ENCODE measurements around the gene TBC1D2.
A peak's percentile ranks its signal among the peaks of the same experiment; 100 is the strongest.

The TBC1D2 gene

DNA sequence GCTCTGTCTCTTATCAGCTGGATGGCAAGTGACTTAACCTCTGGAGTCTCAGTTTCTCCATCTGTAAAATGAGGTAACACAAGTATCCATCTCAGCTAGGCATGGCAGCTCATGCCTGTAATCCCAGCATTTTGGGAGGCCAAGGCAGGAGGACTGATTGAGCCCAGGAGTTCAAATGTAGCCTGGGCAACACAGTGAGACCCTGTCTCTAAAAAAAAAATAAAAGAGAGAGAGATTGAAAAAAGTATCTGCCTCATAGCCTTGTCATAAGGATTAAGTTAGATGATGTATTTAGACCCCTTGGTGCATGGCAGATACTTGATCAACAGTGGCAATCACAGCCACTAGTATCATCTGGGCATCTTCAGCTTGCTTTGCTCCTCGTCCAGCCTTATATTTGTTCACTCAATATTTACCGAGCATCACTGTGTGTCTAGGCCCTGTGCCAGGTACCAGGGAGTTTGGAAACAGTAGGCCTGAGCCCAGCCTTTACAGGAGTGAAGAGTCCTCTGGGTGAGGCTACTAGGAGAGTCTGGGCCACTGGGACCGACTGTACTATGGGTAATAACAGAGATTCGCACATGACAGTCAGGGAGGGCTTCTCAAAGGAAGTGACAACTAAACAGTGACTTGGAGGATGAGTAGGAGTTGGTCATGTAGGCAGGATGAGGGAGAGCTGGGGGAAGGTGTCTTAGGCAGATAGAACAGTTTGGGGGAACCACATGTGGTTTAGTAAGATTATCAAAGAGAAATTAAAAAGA lies 97.2 kb downstream of the TBC1D2 start:
- Histone ChIP-seq H3K4me3 (ENCODE audit: low read depth in 1 of 2, low read length in 2 of 2) (no peak overlapping the region), H3K4me1 (ENCODE audit: insufficient read depth, low read length) (no peaks in the 10 kb centered on the region), H3K4me2 (ENCODE audit: insufficient read depth, low read length) (no peak overlapping the region), H3K9ac (ENCODE audit: low read depth, low read length) (no peak overlapping the region), H2AFZ (ENCODE audit: low read depth, low read length) (no peak overlapping the region), H4K20me1 (ENCODE audit: insufficient read depth, low read length) (no peaks in the 10 kb centered on the region; the same call in 1 of the 2 replicates), H3K79me2 (ENCODE audit: insufficient read depth, low read length) (no peaks in the 10 kb centered on the region), H3K36me3 (ENCODE audit: insufficient read depth, low read length) (no peaks in the 10 kb centered on the region), H3K27ac (ENCODE audit: low read length) (no peak overlapping the region), H3K27me3 (ENCODE audit: insufficient read depth, low read length, poor library complexity) (no peaks in the 10 kb centered on the region), H3K9me3 (ENCODE audit: insufficient read depth, low read length, severe bottlenecking) (no peaks in the 10 kb centered on the region)
- DNase-seq: no peak
- TF ChIP-seq CTCF (IDR thresholded peaks at IDR 0.05; ENCODE audit: borderline replicate concordance, extremely low read depth, low read length, poor library complexity, severe bottlenecking): no peak
- TF ChIP-seq EZH2 (IDR thresholded peaks at IDR 0.05; ENCODE audit: borderline replicate concordance, low read depth, low read length, severe bottlenecking): no peak
- ATAC-seq (ENCODE audit: insufficient read depth, low read depth): peak; percentile 33; the same call in 1 of the 3 replicates

- Histone ChIP-seq H3K9me3 (ENCODE audit: insufficient read depth, low read length, severe bottlenecking) (no peaks in the 10 kb centered on the region), H3K79me2 (ENCODE audit: insufficient read depth, low read length) (no peaks in the 10 kb centered on the region), H3K4me3 (ENCODE audit: low read depth in 1 of 2, low read length in 2 of 2) (no peak overlapping the region), H3K4me1 (ENCODE audit: insufficient read depth, low read length) (no peaks in the 10 kb centered on the region), H2AFZ (ENCODE audit: low read depth, low read length) (no peak overlapping the region), H3K27me3 (ENCODE audit: insufficient read depth, low read length, poor library complexity) (no peaks in the 10 kb centered on the region), H3K4me2 (ENCODE audit: insufficient read depth, low read length) (no peak overlapping the region), H3K36me3 (ENCODE audit: insufficient read depth, low read length) (no peaks in the 10 kb centered on the region), H4K20me1 (ENCODE audit: insufficient read depth, low read length) (no peaks in the 10 kb centered on the region; the same call in 1 of the 2 replicates), H3K27ac (ENCODE audit: low read length) (no peak overlapping the region), H3K9ac (ENCODE audit: low read depth, low read length) (no peak overlapping the region)
- DNase-seq (no peak), ATAC-seq (ENCODE audit: insufficient read depth, low read depth) (no peak)
- TF ChIP-seq CTCF (IDR thresholded peaks at IDR 0.05; ENCODE audit: borderline replicate concordance, extremely low read depth, low read length, poor library complexity, severe bottlenecking) (no peak), EZH2 (IDR thresholded peaks at IDR 0.05; ENCODE audit: borderline replicate concordance, low read depth, low read length, severe bottlenecking) (no peak)
Measured at GRCh38 chr9:98157372-98157771, 98.1 kb downstream of the TBC1D2 start.

DNA sequence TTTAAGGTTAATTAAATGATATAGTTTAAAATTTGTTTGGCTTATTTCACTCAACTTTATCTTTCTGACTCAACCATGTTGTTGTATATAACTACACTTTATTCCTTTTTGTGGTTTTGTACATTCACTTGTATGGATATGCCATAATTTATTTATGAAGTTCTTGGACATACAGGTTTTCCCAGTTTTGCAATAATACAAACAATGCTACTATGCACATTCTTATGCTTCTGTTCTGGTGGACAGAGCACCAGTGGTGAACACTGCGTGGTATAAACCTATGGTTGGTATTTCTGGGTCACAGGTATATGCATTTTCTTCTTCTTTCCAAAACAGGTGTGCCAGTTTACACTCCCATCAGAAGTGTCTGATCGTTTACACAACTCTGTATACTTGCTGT lies 100.8 kb downstream of the TBC1D2 start:
- no peak overlapping the region for H3K4me2 ChIP-seq (ENCODE audit: insufficient read depth, low read length)

More for the DNA sequence above, 100.8 kb downstream of the TBC1D2 start:
- no peak overlapping the region for H2AFZ ChIP-seq (ENCODE audit: low read depth, low read length)
- no peak for DNase-seq
- ATAC-seq (ENCODE audit: insufficient read depth, low read depth): no peak
- no peak overlapping the region for H3K27ac ChIP-seq (ENCODE audit: low read length)
- no peaks in the 10 kb centered on the region; the same call in 1 of the 2 replicates for H4K20me1 ChIP-seq (ENCODE audit: insufficient read depth, low read length)
- H3K27me3 ChIP-seq (ENCODE audit: insufficient read depth, low read length, poor library complexity): no peaks in the 10 kb centered on the region
- H3K9me3 ChIP-seq (ENCODE audit: insufficient read depth, low read length, severe bottlenecking): no peaks in the 10 kb centered on the region
- no peak for TF ChIP-seq CTCF (IDR thresholded peaks at IDR 0.05; ENCODE audit: borderline replicate concordance, extremely low read depth, low read length, poor library complexity, severe bottlenecking)
- TF ChIP-seq EZH2 (IDR thresholded peaks at IDR 0.05; ENCODE audit: borderline replicate concordance, low read depth, low read length, severe bottlenecking): no peak
- H3K36me3 ChIP-seq (ENCODE audit: insufficient read depth, low read length): no peaks in the 10 kb centered on the region
- no peak overlapping the region for H3K9ac ChIP-seq (ENCODE audit: low read depth, low read length)
- H3K4me3 ChIP-seq (ENCODE audit: low read depth in 1 of 2, low read length in 2 of 2): no peak overlapping the region
- no peaks in the 10 kb centered on the region for H3K4me1 ChIP-seq (ENCODE audit: insufficient read depth, low read length)
- H3K79me2 ChIP-seq (ENCODE audit: insufficient read depth, low read length): no peaks in the 10 kb centered on the region
